Astrocyte (in vitro differentiated cells and primary cell): ENCODE measurements around the gene PDZD2.

Experiments used
- CTCF ChIP-seq: IDR thresholded peaks from 2 replicates; pipeline ENCODE4 v1.5.1; 2011; ENCODE audit warnings: low read depth, mild to moderate bottlenecking, inconsistent platforms, low read length, moderate library complexity; ENCODE audit not compliant: insufficient read depth
- EZH2 ChIP-seq: IDR thresholded peaks from 2 replicates; pipeline ENCODE4 v1.6.1; 2012; ENCODE audit warnings: mild to moderate bottlenecking, low read length, inconsistent platforms; ENCODE audit not compliant: insufficient read depth

DNA sequence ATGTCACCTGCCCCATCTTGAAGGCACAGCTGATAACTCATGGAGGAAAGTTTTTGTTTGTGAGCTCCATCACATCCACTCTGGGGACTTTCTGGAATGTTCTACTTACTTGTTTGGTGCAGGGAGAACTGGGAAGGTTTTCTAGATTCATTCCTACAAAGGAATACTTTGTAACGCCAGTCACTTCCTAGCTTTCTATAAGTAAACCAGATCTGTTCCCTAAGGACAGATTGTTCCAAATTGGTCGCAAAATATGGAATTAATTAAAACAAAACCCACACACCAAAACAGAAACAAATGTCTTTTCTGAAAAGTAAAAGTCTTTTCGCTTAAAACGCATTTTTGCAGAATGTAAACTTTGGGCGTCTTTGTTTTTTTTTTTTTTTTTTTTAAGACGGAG, 167.6 kb downstream of the PDZD2 start:
- TF ChIP-seq CTCF: no peak
- TF ChIP-seq EZH2: no peak
